K562 (cell line): ENCODE results near the gene GRAMD2B. TPM values are rescaled to one million over a fixed set of nuclear protein-coding genes. Genes with fewer than 3 reads are reported as not detected.
A peak's percentile ranks its signal among the peaks of the same experiment; 100 is the strongest.

ENCODE experiments used
- CBX5 ChIP-seq: IDR thresholded peaks from 2 replicates; pipeline ENCODE4 v1.6.1; 2014; ENCODE audit warnings: low read depth, borderline replicate concordance
- CREBBP ChIP-seq: IDR thresholded peaks from one replicate; pipeline ENCODE4 v1.6.1; 2012; ENCODE audit warnings: low read depth, mild to moderate bottlenecking, control low read depth, inconsistent platforms, low read length
- KDM1A ChIP-seq, 2 experiments: fragments of 450-650 bp; IDR thresholded peaks; 2 replicates each; pipeline ENCODE4 v1.6.1; 2016; ENCODE audit warnings: mild to moderate bottlenecking in 2 of 2
- NCOA2 ChIP-seq, 2 experiments: fragments of 450-650 bp; IDR thresholded peaks; 2 replicates each; pipeline ENCODE4 v1.6.1; 2018; ENCODE audit warnings: mild to moderate bottlenecking in 2 of 2, moderate library complexity in 1 of 2; ENCODE audit not compliant: partially characterized antibody in 2 of 2
- NCOR1 ChIP-seq: fragments of 450-650 bp; IDR thresholded peaks from 2 replicates; pipeline ENCODE4 v1.6.1; 2016; ENCODE audit warnings: mild to moderate bottlenecking, moderate library complexity
- NFXL1 ChIP-seq: fragments of 450-650 bp; formaldehyde crosslinking; IDR thresholded peaks from 2 replicates; pipeline ENCODE4 v1.4.0; 2021; ENCODE audit warnings: mild to moderate bottlenecking
- PHTF2 ChIP-seq: fragments of 250-450 bp; sonication (Bioruptor Pico); IDR thresholded peaks from 2 replicates; pipeline ENCODE4 v1.5.0; 2021; ENCODE audit warnings: mild to moderate bottlenecking
- STAT5A ChIP-seq: IDR thresholded peaks from 2 replicates; pipeline ENCODE4 v1.6.1; 2012; ENCODE audit warnings: low read length, inconsistent platforms, borderline replicate concordance
- ZBED1 ChIP-seq: IDR thresholded peaks from 2 replicates; pipeline ENCODE4 v1.6.1; 2014
- ZNF561 ChIP-seq: fragments of 450-650 bp; formaldehyde crosslinking; conservative IDR thresholded peaks from 2 replicates; pipeline ENCODE4 v1.4.0; 2020; ENCODE audit warnings: mild to moderate bottlenecking, moderate library complexity
- polyA plus RNA-seq, 8 experiments: library from polyadenylated mRNA; depleted of rRNA in 4 of 8; stranded (reverse) in 5 of 8; unstranded in 3 of 8; fragments of >200 nt; fragmentation: Nextera tagmentation in 2 of 8; fragmentation: Illumina TruSeq in 1 of 8; extraction: Ambion mirVana in 2 of 8; extraction: Trizol in 1 of 8; gene quantifications; 2 replicates each; pipeline versions ENCODE4 v1.2.1 to v1.2.3, GENCODE V29; 2011 to 2014; ENCODE audit warnings: inconsistent platforms in 1 of 8, missing spikeins in 1 of 8
- total RNA-seq, 7 experiments: library from RNA; depleted of rRNA in 6 of 7; stranded (reverse); fragments of >200 nt in 6 of 7; fragmentation: Illumina TruSeq in 2 of 7; extraction: Trizol in 2 of 7; gene quantifications; 2 replicates each; pipeline versions ENCODE4 v1.2.1 to v1.2.3, GENCODE V29; 2011 to 2021; ENCODE audit warnings: low replicate concordance in 1 of 7
- TF ChIP-seq, protein P1 (sequence below): fragments of 200-600 bp; sonication (generic); IDR thresholded peaks from one replicate; pipeline ENCODE4 v1.6.1; 2012; ENCODE audit warnings: mild to moderate bottlenecking, low read depth, low read length, inconsistent platforms
- TF ChIP-seq, protein P2 (sequence below): fragments of 450-650 bp; IDR thresholded peaks from 2 replicates; pipeline ENCODE4 v1.6.1; 2016; ENCODE audit warnings: mild to moderate bottlenecking
- TF ChIP-seq, protein P3 (sequence below): fragments of 250-450 bp; sonication (Bioruptor Pico); IDR thresholded peaks from 2 replicates; pipeline ENCODE4 v1.5.0; 2021

Gene GRAMD2B
- total and polyA plus RNA-seq, 9 of the 15 experiments (the other 6 are each of a cell fraction or from before 2014, with no cell fraction given), result 0.32 to 4.2 (median 1.4) TPM

DNA sequence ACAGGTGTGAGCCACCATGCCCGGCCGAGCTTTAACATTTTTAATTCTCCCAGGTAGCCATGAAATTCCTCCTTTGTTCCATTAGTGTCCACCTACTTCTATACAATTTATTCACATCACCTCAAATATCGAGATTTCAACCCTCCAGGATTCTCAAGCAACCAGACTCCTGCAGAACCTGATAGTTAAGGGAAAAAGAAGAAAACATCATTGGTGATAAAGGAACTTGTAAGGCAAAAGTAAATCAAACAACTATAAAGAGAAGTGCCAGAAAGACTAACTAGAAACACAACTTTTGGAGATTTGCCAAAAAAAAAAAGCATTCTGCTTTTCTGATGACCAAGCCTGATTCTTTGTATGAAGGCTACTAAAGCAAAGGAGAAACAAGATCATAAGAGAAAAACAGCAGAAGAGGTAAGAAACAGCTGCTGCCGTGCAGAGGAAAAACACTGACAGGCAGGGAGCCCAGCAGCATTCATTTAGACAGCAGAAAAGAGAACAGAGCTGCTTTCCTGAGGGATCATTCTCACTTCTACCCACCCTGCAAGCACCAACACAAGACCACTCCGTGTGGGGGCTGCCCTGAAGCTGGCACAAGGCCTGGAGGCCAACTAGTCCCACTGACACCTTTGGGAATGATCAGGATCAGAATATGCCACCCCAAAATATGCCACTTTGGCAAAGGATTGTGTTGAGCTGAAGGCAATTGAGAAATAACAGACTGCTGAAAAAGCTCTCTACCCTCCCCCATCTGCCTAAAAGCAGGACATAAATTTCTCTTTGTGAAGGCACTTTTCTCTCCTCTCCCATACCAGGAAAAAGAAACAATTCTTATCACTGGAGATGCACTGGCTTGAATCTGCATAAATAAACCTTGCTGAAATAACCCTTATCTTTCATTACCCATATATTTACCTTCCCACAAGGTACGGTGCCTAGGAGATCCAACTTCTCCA, 96.7 kb downstream of the GRAMD2B start (continued):
- TF ChIP-seq, protein P1, sequence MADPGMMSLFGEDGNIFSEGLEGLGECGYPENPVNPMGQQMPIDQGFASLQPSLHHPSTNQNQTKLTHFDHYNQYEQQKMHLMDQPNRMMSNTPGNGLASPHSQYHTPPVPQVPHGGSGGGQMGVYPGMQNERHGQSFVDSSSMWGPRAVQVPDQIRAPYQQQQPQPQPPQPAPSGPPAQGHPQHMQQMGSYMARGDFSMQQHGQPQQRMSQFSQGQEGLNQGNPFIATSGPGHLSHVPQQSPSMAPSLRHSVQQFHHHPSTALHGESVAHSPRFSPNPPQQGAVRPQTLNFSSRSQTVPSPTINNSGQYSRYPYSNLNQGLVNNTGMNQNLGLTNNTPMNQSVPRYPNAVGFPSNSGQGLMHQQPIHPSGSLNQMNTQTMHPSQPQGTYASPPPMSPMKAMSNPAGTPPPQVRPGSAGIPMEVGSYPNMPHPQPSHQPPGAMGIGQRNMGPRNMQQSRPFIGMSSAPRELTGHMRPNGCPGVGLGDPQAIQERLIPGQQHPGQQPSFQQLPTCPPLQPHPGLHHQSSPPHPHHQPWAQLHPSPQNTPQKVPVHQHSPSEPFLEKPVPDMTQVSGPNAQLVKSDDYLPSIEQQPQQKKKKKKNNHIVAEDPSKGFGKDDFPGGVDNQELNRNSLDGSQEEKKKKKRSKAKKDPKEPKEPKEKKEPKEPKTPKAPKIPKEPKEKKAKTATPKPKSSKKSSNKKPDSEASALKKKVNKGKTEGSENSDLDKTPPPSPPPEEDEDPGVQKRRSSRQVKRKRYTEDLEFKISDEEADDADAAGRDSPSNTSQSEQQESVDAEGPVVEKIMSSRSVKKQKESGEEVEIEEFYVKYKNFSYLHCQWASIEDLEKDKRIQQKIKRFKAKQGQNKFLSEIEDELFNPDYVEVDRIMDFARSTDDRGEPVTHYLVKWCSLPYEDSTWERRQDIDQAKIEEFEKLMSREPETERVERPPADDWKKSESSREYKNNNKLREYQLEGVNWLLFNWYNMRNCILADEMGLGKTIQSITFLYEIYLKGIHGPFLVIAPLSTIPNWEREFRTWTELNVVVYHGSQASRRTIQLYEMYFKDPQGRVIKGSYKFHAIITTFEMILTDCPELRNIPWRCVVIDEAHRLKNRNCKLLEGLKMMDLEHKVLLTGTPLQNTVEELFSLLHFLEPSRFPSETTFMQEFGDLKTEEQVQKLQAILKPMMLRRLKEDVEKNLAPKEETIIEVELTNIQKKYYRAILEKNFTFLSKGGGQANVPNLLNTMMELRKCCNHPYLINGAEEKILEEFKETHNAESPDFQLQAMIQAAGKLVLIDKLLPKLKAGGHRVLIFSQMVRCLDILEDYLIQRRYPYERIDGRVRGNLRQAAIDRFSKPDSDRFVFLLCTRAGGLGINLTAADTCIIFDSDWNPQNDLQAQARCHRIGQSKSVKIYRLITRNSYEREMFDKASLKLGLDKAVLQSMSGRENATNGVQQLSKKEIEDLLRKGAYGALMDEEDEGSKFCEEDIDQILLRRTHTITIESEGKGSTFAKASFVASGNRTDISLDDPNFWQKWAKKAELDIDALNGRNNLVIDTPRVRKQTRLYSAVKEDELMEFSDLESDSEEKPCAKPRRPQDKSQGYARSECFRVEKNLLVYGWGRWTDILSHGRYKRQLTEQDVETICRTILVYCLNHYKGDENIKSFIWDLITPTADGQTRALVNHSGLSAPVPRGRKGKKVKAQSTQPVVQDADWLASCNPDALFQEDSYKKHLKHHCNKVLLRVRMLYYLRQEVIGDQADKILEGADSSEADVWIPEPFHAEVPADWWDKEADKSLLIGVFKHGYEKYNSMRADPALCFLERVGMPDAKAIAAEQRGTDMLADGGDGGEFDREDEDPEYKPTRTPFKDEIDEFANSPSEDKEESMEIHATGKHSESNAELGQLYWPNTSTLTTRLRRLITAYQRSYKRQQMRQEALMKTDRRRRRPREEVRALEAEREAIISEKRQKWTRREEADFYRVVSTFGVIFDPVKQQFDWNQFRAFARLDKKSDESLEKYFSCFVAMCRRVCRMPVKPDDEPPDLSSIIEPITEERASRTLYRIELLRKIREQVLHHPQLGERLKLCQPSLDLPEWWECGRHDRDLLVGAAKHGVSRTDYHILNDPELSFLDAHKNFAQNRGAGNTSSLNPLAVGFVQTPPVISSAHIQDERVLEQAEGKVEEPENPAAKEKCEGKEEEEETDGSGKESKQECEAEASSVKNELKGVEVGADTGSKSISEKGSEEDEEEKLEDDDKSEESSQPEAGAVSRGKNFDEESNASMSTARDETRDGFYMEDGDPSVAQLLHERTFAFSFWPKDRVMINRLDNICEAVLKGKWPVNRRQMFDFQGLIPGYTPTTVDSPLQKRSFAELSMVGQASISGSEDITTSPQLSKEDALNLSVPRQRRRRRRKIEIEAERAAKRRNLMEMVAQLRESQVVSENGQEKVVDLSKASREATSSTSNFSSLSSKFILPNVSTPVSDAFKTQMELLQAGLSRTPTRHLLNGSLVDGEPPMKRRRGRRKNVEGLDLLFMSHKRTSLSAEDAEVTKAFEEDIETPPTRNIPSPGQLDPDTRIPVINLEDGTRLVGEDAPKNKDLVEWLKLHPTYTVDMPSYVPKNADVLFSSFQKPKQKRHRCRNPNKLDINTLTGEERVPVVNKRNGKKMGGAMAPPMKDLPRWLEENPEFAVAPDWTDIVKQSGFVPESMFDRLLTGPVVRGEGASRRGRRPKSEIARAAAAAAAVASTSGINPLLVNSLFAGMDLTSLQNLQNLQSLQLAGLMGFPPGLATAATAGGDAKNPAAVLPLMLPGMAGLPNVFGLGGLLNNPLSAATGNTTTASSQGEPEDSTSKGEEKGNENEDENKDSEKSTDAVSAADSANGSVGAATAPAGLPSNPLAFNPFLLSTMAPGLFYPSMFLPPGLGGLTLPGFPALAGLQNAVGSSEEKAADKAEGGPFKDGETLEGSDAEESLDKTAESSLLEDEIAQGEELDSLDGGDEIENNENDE, result no peak
- TF ChIP-seq, protein P2, sequence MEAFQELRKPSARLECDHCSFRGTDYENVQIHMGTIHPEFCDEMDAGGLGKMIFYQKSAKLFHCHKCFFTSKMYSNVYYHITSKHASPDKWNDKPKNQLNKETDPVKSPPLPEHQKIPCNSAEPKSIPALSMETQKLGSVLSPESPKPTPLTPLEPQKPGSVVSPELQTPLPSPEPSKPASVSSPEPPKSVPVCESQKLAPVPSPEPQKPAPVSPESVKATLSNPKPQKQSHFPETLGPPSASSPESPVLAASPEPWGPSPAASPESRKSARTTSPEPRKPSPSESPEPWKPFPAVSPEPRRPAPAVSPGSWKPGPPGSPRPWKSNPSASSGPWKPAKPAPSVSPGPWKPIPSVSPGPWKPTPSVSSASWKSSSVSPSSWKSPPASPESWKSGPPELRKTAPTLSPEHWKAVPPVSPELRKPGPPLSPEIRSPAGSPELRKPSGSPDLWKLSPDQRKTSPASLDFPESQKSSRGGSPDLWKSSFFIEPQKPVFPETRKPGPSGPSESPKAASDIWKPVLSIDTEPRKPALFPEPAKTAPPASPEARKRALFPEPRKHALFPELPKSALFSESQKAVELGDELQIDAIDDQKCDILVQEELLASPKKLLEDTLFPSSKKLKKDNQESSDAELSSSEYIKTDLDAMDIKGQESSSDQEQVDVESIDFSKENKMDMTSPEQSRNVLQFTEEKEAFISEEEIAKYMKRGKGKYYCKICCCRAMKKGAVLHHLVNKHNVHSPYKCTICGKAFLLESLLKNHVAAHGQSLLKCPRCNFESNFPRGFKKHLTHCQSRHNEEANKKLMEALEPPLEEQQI, result 0 out of 2 replicates have a peak, but pooled peaks have one; percentile 51
- TF ChIP-seq KDM1A (IDR thresholded peaks at IDR 0.05), result peak; percentile 86 to 92; a peak in 3 of 4 replicates
- TF ChIP-seq, protein P3, sequence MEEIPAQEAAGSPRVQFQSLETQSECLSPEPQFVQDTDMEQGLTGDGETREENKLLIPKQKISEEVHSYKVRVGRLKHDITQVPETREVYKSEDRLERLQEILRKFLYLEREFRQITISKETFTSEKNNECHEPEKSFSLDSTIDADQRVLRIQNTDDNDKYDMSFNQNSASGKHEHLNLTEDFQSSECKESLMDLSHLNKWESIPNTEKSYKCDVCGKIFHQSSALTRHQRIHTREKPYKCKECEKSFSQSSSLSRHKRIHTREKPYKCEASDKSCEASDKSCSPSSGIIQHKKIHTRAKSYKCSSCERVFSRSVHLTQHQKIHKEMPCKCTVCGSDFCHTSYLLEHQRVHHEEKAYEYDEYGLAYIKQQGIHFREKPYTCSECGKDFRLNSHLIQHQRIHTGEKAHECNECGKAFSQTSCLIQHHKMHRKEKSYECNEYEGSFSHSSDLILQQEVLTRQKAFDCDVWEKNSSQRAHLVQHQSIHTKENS, result no peak
- TF ChIP-seq PHTF2 (CRISPR knock-in tag), result no peak
- no peak for TF ChIP-seq NFXL1 (CRISPR knock-in tag)
- peak; percentile 75 for TF ChIP-seq NCOR1
- no peak for TF ChIP-seq CREBBP
- TF ChIP-seq CBX5, result no peak
- TF ChIP-seq STAT5A, result peak; percentile 46; the same call in 1 of the 2 replicates
- peak in 1 of 2 experiments; percentile 21 for TF ChIP-seq NCOA2 (IDR thresholded peaks at IDR 0.05; ENCODE audit: partially characterized antibody in 2 of 2)
- TF ChIP-seq ZBED1, result no peak
- TF ChIP-seq ZNF561, result no peak
